Measurements from ENCODE around the gene LAMB4. TPM values are rescaled to one million over a fixed set of nuclear protein-coding genes. Genes with fewer than 3 reads are reported as not detected.

Gene LAMB4
- total RNA-seq, 1 donor from 2014 or later: 1.1 TPM

- H3K4me1 Mint-ChIP-seq (ENCODE audit: unreplicated experiment): peaks cover 19% of the 10 kb centered on the region
- no peak overlapping the region for H3K4me3 Mint-ChIP-seq (ENCODE audit: unreplicated experiment)
- no peaks in the 10 kb centered on the region for H3K27me3 Mint-ChIP-seq (ENCODE audit: unreplicated experiment)
- H3K9me3 Mint-ChIP-seq (ENCODE audit: unreplicated experiment): no peaks in the 10 kb centered on the region
- H3K36me3 Mint-ChIP-seq (ENCODE audit: low read depth, unreplicated experiment): no peaks in the 10 kb centered on the region
- DNase-seq (ENCODE audit: low spot score): no peak
- no peak for TF ChIP-seq CTCF (IDR thresholded peaks at IDR 0.05; ENCODE audit: unreplicated experiment)
- H3K27ac Mint-ChIP-seq (ENCODE audit: unreplicated experiment): no peak overlapping the region
Measured at GRCh38 chr7:108137993-108138392, 7.8 kb upstream of the LAMB4 start.

- no peaks in the 10 kb centered on the region for H3K9me3 Mint-ChIP-seq (ENCODE audit: unreplicated experiment)
- no peak overlapping the region for H3K27ac Mint-ChIP-seq (ENCODE audit: unreplicated experiment)
- peaks cover 21% of the 10 kb centered on the region for H3K4me1 Mint-ChIP-seq (ENCODE audit: unreplicated experiment)
- no peak for TF ChIP-seq CTCF (IDR thresholded peaks at IDR 0.05; ENCODE audit: unreplicated experiment)
- H3K4me3 Mint-ChIP-seq (ENCODE audit: unreplicated experiment): no peak overlapping the region
- no peaks in the 10 kb centered on the region for H3K36me3 Mint-ChIP-seq (ENCODE audit: low read depth, unreplicated experiment)
- no peaks in the 10 kb centered on the region for H3K27me3 Mint-ChIP-seq (ENCODE audit: unreplicated experiment)
- no peak for DNase-seq (ENCODE audit: low spot score)
Measured at GRCh38 chr7:108137040-108137439, 6.9 kb upstream of the LAMB4 start.

DNA sequence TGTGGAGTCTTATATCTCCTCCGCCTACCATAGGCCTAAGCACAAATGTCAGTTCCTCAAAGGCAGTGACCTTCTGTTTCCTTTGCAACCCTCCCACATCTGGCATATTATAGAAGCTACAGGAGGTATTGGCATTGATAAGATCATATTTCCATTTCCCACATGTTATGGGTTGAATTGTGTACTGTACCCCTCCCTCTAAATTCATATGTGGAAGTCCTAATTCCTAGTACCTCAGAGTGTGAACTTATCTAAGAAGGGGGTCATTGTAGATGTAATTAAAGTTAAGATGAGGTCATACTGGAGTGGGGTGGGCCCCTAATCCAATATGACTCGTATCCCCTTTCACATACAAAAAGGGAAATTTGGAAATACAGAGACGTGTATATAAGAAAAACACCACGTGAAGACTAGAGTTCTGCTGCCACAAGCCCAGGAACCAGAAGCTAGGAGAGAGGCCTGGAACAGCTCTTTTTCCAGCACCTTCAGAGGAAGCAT is 6.1 kb upstream of the LAMB4 start:
- TF ChIP-seq CTCF (IDR thresholded peaks at IDR 0.05; ENCODE audit: unreplicated experiment): no peak
- Mint-ChIP-seq H3K4me1 (ENCODE audit: unreplicated experiment) (peaks cover 15% of the 10 kb centered on the region), H3K9me3 (ENCODE audit: unreplicated experiment) (no peaks in the 10 kb centered on the region), H3K4me3 (ENCODE audit: unreplicated experiment) (no peak overlapping the region), H3K27me3 (ENCODE audit: unreplicated experiment) (no peaks in the 10 kb centered on the region), H3K27ac (ENCODE audit: unreplicated experiment) (no peak overlapping the region), H3K36me3 (ENCODE audit: low read depth, unreplicated experiment) (no peaks in the 10 kb centered on the region)
- no peak for DNase-seq (ENCODE audit: low spot score)

GRCh38 chr7:108135446-108136190 is 5.5 kb upstream of the LAMB4 start:
- no peak overlapping the region for H3K4me3 Mint-ChIP-seq (ENCODE audit: unreplicated experiment)
- TF ChIP-seq CTCF (IDR thresholded peaks at IDR 0.05; ENCODE audit: unreplicated experiment): no peak
- no peak for DNase-seq (ENCODE audit: low spot score)
- peaks cover 15% of the 10 kb centered on the region for H3K4me1 Mint-ChIP-seq (ENCODE audit: unreplicated experiment)
- H3K9me3 Mint-ChIP-seq (ENCODE audit: unreplicated experiment): no peaks in the 10 kb centered on the region
- no peak overlapping the region for H3K27ac Mint-ChIP-seq (ENCODE audit: unreplicated experiment)
- H3K36me3 Mint-ChIP-seq (ENCODE audit: low read depth, unreplicated experiment): no peaks in the 10 kb centered on the region
- no peaks in the 10 kb centered on the region for H3K27me3 Mint-ChIP-seq (ENCODE audit: unreplicated experiment)

GRCh38 chr7:108134486-108134885 is 4.3 kb upstream of the LAMB4 start:
- peaks cover 13% of the 10 kb centered on the region for H3K4me1 Mint-ChIP-seq (ENCODE audit: unreplicated experiment)
- H3K27me3 Mint-ChIP-seq (ENCODE audit: unreplicated experiment): no peaks in the 10 kb centered on the region
- no peak overlapping the region for H3K27ac Mint-ChIP-seq (ENCODE audit: unreplicated experiment)
- DNase-seq (ENCODE audit: low spot score): no peak
- TF ChIP-seq CTCF (IDR thresholded peaks at IDR 0.05; ENCODE audit: unreplicated experiment): no peak
- H3K36me3 Mint-ChIP-seq (ENCODE audit: low read depth, unreplicated experiment): no peaks in the 10 kb centered on the region
- H3K9me3 Mint-ChIP-seq (ENCODE audit: unreplicated experiment): no peaks in the 10 kb centered on the region
- no peak overlapping the region for H3K4me3 Mint-ChIP-seq (ENCODE audit: unreplicated experiment)
